Mucosa of descending colon (tissue), 3 donors: Measurements from ENCODE around the gene MCC. TPM values are rescaled to one million over a fixed set of nuclear protein-coding genes. Genes with fewer than 3 reads are reported as not detected.

Experiments
- ATAC-seq: fragments of 200-7000 bp; cut with Tn5 transposase; one replicate; pipeline ENCODE4 v1.9.1; 2020; ENCODE audit warnings: mild to moderate bottlenecking, moderate library complexity
- DNase-seq, 3 donors: peaks; one replicate each; pipeline ENCODE4 v3.0.0-alpha.2; 2020
- H3K36me3 ChIP-seq: fragments of 200-600 bp; one replicate; pipeline ENCODE4 v1.8.0; 2021; ENCODE audit warnings: low read depth, mild to moderate bottlenecking
- H3K4me1 ChIP-seq: fragments of 200-600 bp; one replicate; pipeline ENCODE4 v1.8.0; 2021; ENCODE audit warnings: low read depth, mild to moderate bottlenecking
- H3K4me3 ChIP-seq: fragments of 200-600 bp; one replicate; pipeline ENCODE4 v1.8.0; 2021; ENCODE audit warnings: mild to moderate bottlenecking
- H3K9me3 ChIP-seq: fragments of 200-600 bp; one replicate; pipeline ENCODE4 v1.8.0; 2021; ENCODE audit warnings: mild to moderate bottlenecking
- CTCF ChIP-seq: fragments of 200-600 bp; IDR thresholded peaks from one replicate; pipeline ENCODE4 v1.8.0; 2022; ENCODE audit warnings: antibody characterized with exemption, mild to moderate bottlenecking
- intact Hi-C, 2 donors: fragments of 100-400 bp; cut with DNase I in 1 of 2; cut with micrococcal nuclease in 1 of 2; formaldehyde crosslinking; loops; one replicate each; pipeline versions ENCODE4 v1.11.0 to v1.11.1; 2022; cut with DNase I, micrococcal nuclease
- total RNA-seq, 3 donors: library from RNA; stranded (reverse); fragmentation: NEBNext Ultra II Directional in 2 of 3; extraction: Animal tissue kit (Norgen Biotek cat#: 25700) in 2 of 3; gene quantifications; one replicate each; pipeline versions ENCODE4 v1.2.1 to v1.2.4, GENCODE V29; 2021 to 2023
- donor health status: DM: no; HTN: no; CAD: no; lungs with moderate emphysema.
- donor health status: DM: no; HTN: no; CAD: no.
- donor health status: DM: no; HTN: yes; CAD: no.

Gene MCC
- total RNA-seq, 3 donors from 2014 or later: 1.5 to 7.4 (median 4.4) TPM

- Histone ChIP-seq H3K4me3 (no peak overlapping the region), H3K9me3 (no peaks in the 10 kb centered on the region), H3K4me1 (no peaks in the 10 kb centered on the region), H3K36me3 (no peaks in the 10 kb centered on the region)
- ATAC-seq: no peak
- DNase-seq: no peak
- TF ChIP-seq CTCF: no peak
- intact Hi-C loops: no loop called here
These were observed 445.6 kb downstream of the MCC start for GRCh38 chr5:113042491-113043243.

GRCh38 chr5:113040672-113041260 lies 447.5 kb downstream of the MCC start:
- no peak for ATAC-seq
- no peaks in the 10 kb centered on the region for H3K9me3 ChIP-seq
- DNase-seq: no peak
- TF ChIP-seq CTCF: no peak
- no peak overlapping the region for H3K4me3 ChIP-seq
- no peaks in the 10 kb centered on the region for H3K36me3 ChIP-seq
- no peaks in the 10 kb centered on the region for H3K4me1 ChIP-seq
- intact Hi-C loops: no loop called here

GRCh38 chr5:113039934-113040285 lies 448.3 kb downstream of the MCC start:
- intact Hi-C loops: no loop called here
- no peak for TF ChIP-seq CTCF
- H3K4me3 ChIP-seq: no peak overlapping the region
- no peaks in the 10 kb centered on the region for H3K4me1 ChIP-seq
- H3K9me3 ChIP-seq: no peaks in the 10 kb centered on the region
- ATAC-seq: no peak
- DNase-seq: no peak
- H3K36me3 ChIP-seq: no peaks in the 10 kb centered on the region

GRCh38 chr5:113039229-113039933 lies 448.9 kb downstream of the MCC start:
- no peak for DNase-seq
- H3K9me3 ChIP-seq: no peaks in the 10 kb centered on the region
- no peaks in the 10 kb centered on the region for H3K36me3 ChIP-seq
- no peaks in the 10 kb centered on the region for H3K4me1 ChIP-seq
- no peak for ATAC-seq
- H3K4me3 ChIP-seq: no peak overlapping the region
- intact Hi-C loops: no loop called here
- TF ChIP-seq CTCF: no peak

- ATAC-seq: no peak
These were observed 449.5 kb downstream of the MCC start for GRCh38 chr5:113038714-113039113.

More at GRCh38 chr5:113038714-113039113, 449.5 kb downstream of the MCC start:
- no peaks in the 10 kb centered on the region for H3K9me3 ChIP-seq
- intact Hi-C loops: no loop called here
- H3K4me1 ChIP-seq: no peaks in the 10 kb centered on the region
- no peaks in the 10 kb centered on the region for H3K36me3 ChIP-seq
- no peak overlapping the region for H3K4me3 ChIP-seq
- TF ChIP-seq CTCF: no peak
- no peak for DNase-seq
